HAP-1 (cell line): ENCODE results near the gene GIGYF1.
"Not testable (repeated sequence)": the region's sequence is repeated elsewhere in the genome, so short reads cannot be mapped to it uniquely, and the experiment has no call there.

ENCODE experiments used
- DNase-seq, 2 experiments: peaks; one replicate each; pipeline ENCODE4 v3.0.0-alpha.2; 2016 to 2020; ENCODE audit warnings: low spot score in 2 of 2
- H3K27me3 ChIP-seq: fragments of 250-450 bp; sonication (Bioruptor Pico); 2 replicates; pipeline ENCODE4 v1.5.1; 2020; ENCODE audit warnings: low read depth, mild to moderate bottlenecking, moderate library complexity
- H3K36me3 ChIP-seq: fragments of 250-450 bp; sonication (Bioruptor Pico); replicated peaks from 2 replicates; pipeline ENCODE4 v1.5.1; 2020; ENCODE audit warnings: mild to moderate bottlenecking
- H3K4me1 ChIP-seq: fragments of 250-450 bp; sonication (Bioruptor Pico); 2 replicates; pipeline ENCODE4 v1.5.1; 2020; ENCODE audit warnings: mild to moderate bottlenecking
- H3K4me3 ChIP-seq: fragments of 250-450 bp; sonication (Bioruptor Pico); 2 replicates; pipeline ENCODE4 v1.5.1; 2020; ENCODE audit warnings: mild to moderate bottlenecking, moderate library complexity
- H3K9me3 ChIP-seq: fragments of 250-450 bp; sonication (Bioruptor Pico); 2 replicates; pipeline ENCODE4 v1.5.1; 2020; ENCODE audit warnings: mild to moderate bottlenecking, moderate library complexity
- in situ Hi-C: fragments of 300-500 bp; cut with MboI; formaldehyde crosslinking; loops from 3 replicates; pipeline ENCODE4 v1.14.3; 2020; ENCODE audit warnings: low sequenced_read_pairs, inconsistent platforms, mixed read lengths

GIGYF1 gene, protein sequence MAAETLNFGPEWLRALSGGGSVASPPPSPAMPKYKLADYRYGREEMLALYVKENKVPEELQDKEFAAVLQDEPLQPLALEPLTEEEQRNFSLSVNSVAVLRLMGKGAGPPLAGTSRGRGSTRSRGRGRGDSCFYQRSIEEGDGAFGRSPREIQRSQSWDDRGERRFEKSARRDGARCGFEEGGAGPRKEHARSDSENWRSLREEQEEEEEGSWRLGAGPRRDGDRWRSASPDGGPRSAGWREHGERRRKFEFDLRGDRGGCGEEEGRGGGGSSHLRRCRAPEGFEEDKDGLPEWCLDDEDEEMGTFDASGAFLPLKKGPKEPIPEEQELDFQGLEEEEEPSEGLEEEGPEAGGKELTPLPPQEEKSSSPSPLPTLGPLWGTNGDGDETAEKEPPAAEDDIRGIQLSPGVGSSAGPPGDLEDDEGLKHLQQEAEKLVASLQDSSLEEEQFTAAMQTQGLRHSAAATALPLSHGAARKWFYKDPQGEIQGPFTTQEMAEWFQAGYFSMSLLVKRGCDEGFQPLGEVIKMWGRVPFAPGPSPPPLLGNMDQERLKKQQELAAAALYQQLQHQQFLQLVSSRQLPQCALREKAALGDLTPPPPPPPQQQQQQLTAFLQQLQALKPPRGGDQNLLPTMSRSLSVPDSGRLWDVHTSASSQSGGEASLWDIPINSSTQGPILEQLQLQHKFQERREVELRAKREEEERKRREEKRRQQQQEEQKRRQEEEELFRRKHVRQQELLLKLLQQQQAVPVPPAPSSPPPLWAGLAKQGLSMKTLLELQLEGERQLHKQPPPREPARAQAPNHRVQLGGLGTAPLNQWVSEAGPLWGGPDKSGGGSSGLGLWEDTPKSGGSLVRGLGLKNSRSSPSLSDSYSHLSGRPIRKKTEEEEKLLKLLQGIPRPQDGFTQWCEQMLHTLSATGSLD (N-terminal part only)

DNA sequence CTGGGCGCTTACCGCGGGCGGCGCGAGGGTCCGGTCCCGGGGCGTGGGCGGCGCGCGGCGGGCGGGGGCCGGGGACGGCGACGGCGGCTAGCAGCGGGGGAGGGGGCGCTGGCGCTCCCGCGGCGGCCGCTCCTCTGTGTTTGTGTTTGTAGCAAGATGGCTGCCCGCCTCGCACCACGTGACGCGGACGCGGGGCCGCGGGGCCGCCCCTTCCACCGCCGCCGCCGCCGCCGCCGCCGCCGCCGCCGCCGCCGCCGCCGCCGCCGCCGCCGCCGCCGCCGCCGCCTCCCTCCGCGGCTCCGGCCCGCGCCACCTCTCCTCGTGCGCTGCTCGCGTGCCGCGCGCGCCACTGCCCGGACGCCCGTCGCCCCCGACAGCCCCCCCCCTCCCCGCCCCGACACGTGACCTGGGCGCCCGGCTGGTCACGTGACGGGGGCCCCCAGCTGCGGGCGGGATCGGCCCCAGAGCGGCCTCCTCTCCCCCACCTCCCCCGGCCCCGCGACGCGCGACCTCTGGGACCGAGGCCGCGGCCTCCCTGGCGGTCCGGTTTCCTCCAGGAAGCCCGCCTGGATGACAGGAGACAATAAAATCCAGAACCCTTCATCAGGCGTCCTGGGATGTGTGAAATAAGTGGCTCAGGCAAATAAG is at the start of gene GIGYF1:
Gene GIGYF1, minus strand, starts transcription at position 153 of the 648 bp plus-strand sequence. CDS start 6,012 bp downstream, outside the sequence.
- Histone ChIP-seq H3K27me3 (no peaks in the 10 kb centered on the region), H3K4me1 (peaks cover 21% of the 10 kb centered on the region), H3K36me3 (peaks cover 11% of the 10 kb centered on the region), H3K9me3 (no peaks in the 10 kb centered on the region), H3K4me3 (peak within 1 kb of the TSS; percentile 74)
- peak; percentile 53 to 84 for DNase-seq
- in situ Hi-C loops, result no loop called here

DNA sequence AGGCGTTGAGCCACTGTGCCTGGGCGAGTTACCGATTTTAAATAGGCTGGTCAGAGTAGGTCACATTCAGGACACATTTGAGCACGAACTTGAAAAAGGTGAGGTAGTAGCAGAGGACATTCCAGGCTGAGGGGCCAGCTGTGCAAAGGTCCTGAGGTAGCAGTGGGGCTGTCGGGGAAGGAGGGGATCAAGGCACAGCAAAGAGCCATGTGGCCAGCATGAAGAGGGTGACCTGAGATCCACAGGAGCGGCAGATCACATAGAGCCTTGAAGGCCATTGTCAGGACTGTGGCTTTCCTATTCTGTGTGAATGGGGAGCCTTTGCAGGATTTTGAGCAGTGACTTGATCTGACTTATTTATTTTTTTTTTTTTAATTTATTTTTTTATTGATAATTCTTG is 45.9 kb upstream of the GIGYF1 start:
- Histone ChIP-seq H3K9me3 (no peaks in the 10 kb centered on the region), H3K27me3 (no peaks in the 10 kb centered on the region), H3K36me3 (no peaks in the 10 kb centered on the region), H3K4me3 (no peak overlapping the region), H3K4me1 (no peaks in the 10 kb centered on the region)
- DNase-seq, result no peak
- in situ Hi-C loops, result no loop called here

DNA sequence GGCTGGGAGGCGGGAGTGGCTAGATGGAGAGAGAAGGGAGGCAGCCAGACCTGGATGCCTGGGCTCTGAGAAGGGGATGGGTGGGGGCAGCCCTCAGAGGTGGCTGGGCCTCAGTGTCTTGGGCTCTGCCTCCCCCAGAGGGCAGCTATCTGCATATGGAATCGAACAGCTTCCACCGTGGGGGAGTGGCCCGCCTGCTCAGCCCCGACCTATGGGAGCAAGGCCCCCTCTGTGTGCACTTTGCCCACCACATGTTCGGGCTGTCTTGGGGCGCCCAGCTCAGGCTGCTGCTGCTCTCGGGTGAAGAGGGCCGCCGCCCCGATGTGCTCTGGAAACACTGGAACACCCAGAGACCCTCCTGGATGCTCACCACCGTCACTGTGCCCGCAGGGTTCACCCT is 42.6 kb upstream of the GIGYF1 start:
- Histone ChIP-seq H3K36me3 (no peaks in the 10 kb centered on the region), H3K9me3 (no peaks in the 10 kb centered on the region)
- no peak for DNase-seq

DNA sequence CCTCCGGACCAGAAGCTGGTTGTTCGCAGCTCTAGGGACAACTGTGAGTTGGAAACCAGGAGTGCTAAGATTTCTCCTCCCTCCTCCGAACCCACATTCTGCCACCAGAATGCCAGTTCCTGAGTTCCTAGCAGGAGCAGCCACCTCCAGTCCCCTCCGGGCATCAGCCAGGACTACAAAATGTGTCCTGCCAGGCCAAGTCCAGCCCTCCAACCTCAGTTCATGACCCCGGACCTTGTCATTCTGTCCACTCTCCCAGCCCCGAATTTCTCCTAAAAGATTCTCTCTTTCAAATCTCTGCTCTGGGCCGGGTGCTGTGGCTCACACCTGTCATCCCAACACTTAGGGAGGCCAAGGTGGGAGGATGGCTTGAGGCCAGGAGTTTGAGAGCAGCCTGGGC is 41.7 kb upstream of the GIGYF1 start:
- peaks cover 8% of the 10 kb centered on the region for H3K27me3 ChIP-seq
- DNase-seq, result no peak
- H3K9me3 ChIP-seq, result no peaks in the 10 kb centered on the region
- in situ Hi-C loops, result no loop called here
- no peaks in the 10 kb centered on the region for H3K4me1 ChIP-seq
- no peaks in the 10 kb centered on the region for H3K36me3 ChIP-seq
- no peak overlapping the region for H3K4me3 ChIP-seq

More for the DNA sequence above, 42.6 kb upstream of the GIGYF1 start:
- in situ Hi-C loops, result no loop called here
- H3K4me3 ChIP-seq, result no peak overlapping the region
- no peaks in the 10 kb centered on the region for H3K4me1 ChIP-seq
- H3K27me3 ChIP-seq, result peaks cover 8% of the 10 kb centered on the region

DNA sequence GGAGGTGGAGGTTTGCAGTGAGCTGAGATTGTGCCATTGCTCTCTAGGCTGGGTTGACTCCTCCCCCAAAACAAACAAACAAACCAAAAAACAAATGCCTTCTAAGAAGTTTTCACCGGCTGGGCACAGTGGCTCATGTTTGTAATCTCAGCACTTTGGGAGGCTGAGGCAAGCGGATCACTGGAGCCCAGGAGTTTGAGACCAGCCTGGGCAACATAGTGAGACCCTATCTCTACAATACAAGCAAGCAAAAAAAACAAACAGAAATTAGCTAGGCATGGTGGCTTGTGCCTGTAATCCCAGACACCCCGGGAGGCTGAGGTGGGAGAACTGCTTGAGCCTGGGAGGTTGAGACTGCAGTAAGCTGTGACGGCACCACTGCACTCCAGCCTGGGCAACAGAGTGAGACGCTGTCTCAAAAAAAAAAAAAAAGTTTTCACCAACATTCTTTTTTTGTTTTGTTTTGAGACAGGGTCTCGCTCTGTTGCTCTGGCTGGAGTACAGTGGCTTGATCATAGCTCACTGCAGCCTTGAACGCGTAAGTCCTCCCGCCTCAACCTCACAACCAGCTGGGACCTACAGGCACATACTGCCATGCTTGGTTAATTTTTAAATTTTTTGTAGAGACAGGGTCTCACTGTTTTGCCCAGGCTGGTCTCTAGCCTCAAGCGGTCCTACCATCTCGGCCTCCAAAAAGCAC is 38.0 kb upstream of the GIGYF1 start:
- no peak for DNase-seq
- Histone ChIP-seq H3K9me3 (no peaks in the 10 kb centered on the region), H3K4me3 (no peak overlapping the region), H3K27me3 (peaks cover 8% of the 10 kb centered on the region), H3K36me3 (no peaks in the 10 kb centered on the region), H3K4me1 (no peaks in the 10 kb centered on the region)
- in situ Hi-C loops, result no loop called here

DNA sequence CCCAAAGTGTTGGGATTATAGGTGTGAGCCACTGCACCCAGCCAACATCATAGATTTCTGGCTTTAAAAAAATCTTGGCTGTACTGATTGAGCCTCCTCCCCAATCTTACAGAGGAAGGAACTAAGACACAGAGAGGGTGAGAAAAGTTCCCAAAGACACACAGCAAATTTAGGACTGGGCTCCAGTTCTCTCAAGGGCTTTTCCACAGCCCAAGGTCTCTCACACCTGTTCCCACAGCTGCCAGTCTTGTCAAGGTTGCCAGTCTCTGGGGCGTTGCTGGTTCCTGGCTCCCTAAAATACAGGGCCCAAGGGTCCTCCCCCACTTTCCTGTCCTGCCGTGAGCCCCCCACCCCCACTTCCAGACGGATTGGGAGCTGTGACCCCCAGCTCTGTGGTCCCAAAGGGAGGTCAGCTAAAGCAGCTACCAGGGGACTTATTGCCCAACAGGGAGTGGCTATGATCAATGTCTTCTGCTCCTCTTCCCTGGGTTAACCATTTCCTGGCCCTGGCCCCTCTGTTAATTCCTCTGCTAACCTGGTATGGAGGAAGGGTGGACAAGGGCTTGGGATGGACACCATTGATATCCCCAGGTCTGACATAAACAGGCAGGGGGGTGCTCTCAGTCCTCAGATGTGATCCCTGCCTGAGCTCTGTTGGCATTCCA is 36.2 kb upstream of the GIGYF1 start:
- DNase-seq, result no peak
- Histone ChIP-seq H3K4me1 (peaks cover 5% of the 10 kb centered on the region; the same call in 1 of the 2 replicates), H3K4me3 (no peak overlapping the region), H3K9me3 (no peaks in the 10 kb centered on the region), H3K36me3 (no peaks in the 10 kb centered on the region), H3K27me3 (peaks cover 8% of the 10 kb centered on the region)
- in situ Hi-C loops, result no loop called here

DNA sequence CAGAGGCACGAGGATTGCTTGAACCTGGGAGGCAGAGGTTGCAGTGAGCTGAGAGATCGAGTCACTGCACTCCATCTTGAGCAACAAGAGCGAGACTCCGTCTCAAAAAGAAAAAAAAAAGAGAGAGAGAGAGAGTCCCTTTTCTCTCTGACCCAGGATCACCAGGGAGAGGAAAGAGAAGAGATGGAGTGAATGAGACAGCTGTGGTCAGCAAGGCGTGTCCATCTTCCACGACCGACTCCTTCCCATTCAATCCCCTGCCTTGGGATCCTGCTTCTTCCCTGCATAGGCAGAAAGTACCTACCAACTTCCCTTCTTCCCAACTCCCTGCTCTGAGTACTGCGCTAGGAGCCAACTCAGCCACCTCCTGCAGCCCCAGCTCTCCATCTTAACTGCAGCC is 34.1 kb upstream of the GIGYF1 start:
- in situ Hi-C loops, result no loop called here
- no peaks in the 10 kb centered on the region for H3K36me3 ChIP-seq
- no peak overlapping the region for H3K4me3 ChIP-seq
- H3K9me3 ChIP-seq, result no peaks in the 10 kb centered on the region
- peaks cover 5% of the 10 kb centered on the region; the same call in 1 of the 2 replicates for H3K4me1 ChIP-seq
- no peak for DNase-seq
- H3K27me3 ChIP-seq, result peaks cover 3% of the 10 kb centered on the region

DNA sequence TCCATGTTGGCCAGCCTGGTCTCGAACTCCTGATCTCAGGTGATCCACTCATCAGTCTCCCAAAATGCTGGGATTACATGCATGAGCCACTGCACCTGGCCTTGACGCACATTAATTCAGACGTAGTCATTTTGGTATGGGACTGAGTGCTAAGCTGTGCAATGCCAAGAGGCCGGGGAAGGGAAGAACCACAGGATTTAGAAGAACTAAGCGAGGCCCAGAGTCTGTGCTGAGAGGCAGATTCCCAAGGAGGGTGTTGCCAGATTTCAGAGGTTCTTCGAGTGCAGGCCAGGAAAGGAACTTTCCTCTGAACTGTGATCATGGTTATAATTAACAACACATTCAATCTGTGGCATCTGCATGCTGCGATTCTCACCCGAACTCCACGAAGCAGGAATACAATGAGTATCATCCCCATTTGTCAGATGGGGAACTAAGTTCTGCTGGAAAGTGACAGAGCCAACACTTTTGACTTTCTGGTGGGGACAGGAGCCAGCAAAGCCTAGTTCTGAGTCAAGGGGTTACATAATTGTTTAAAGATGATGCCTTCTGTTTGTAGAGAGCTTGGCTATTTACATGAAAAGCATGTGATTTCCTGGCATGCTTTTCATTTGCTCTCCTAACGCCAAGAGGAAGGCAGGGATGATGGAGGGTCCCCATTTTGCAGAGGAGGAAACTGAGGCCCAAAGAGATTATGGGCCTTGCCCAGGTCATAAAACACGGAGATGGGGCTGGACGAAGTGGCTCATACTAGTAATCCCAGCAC is 33.1 kb upstream of the GIGYF1 start:
- no peaks in the 10 kb centered on the region for H3K36me3 ChIP-seq
- in situ Hi-C loops, result no loop called here
- H3K4me1 ChIP-seq, result peaks cover 5% of the 10 kb centered on the region; the same call in 1 of the 2 replicates
- H3K9me3 ChIP-seq, result no peaks in the 10 kb centered on the region
- H3K27me3 ChIP-seq, result no peaks in the 10 kb centered on the region; the same call in 1 of the 2 replicates
- DNase-seq, result no peak
- no peak overlapping the region for H3K4me3 ChIP-seq

DNA sequence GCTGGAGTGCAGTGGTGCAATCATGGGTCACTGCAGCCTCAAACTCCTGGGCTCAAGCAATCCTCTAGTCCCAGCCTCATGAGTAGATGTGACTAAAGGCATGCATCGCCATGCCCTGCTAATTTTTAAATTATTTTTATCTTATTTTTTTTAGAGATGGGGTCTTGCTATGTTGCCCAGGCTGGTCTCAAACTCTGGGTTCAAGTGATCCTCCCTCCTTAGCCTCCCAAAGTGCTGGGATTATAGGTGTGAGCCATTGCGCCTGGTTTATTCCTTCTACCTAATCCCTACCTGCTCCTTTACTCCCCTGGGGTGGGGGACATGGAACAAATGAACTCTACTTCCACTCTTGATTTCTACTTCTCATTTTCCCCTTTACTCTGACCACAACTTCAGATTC is 30.3 kb upstream of the GIGYF1 start:
- H3K4me1 ChIP-seq, in situ Hi-C loops, H3K36me3 ChIP-seq, H3K27me3 ChIP-seq, DNase-seq, H3K4me3 ChIP-seq, H3K9me3 ChIP-seq: not testable (repeated sequence)

DNA sequence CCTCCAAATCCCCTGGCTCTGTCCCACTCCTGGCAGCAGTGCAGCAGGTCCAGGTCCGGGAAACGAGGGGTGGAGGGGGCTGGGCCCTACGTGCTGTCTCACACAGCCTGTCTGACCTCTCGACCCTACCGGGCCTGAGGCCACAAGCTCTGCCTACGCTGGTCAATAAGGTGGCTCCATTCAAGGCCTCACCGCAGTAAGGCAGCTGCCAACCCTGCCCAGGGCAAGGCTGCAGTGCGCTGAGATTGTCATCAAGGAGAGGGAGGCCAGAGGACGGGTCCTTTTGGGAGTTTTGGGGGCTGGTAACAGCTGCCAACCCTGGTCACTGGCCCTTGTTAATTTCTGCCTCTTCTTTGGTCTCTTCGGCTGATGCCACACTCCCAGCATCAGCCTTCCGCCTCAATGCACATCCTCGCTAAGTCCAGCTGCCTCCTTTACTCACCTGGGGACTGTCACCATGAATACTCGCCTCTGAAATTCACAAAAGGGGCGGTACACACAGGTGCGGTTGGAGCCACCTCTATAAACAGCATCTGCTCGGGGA is 29.8 kb upstream of the GIGYF1 start:
- no peaks in the 10 kb centered on the region for H3K9me3 ChIP-seq
- in situ Hi-C loops, result no loop called here

DNA sequence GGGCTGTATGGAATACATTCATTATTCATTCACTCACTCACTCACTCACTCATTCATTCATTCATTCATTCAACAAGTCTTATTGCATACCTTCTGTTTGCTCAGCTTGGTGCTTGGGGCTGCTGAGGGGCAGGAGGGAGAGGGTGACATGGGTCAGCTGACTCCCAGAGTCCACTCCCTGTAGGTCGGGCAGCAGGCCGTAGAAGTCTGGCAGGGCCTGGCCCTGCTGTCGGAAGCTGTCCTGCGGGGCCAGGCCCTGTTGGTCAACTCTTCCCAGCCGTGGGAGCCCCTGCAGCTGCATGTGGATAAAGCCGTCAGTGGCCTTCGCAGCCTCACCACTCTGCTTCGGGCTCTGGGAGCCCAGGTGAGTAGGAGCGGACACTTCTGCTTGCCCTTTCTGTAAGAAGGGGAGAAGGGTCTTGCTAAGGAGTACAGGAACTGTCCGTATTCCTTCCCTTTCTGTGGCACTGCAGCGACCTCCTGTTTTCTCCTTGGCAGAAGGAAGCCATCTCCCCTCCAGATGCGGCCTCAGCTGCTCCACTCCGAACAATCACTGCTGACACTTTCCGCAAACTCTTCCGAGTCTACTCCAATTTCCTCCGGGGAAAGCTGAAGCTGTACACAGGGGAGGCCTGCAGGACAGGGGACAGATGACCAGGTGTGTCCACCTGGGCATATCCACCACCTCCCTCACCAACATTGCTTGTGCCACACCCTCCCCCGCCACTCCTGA is 28.6 kb upstream of the GIGYF1 start:
- peaks cover 4% of the 10 kb centered on the region; the same call in 1 of the 2 replicates for H3K27me3 ChIP-seq
- peaks cover 5% of the 10 kb centered on the region; the same call in 1 of the 2 replicates for H3K4me1 ChIP-seq
- no peak for DNase-seq
- no peaks in the 10 kb centered on the region for H3K36me3 ChIP-seq
- in situ Hi-C loops, result no loop called here
- H3K4me3 ChIP-seq, result no peak overlapping the region
- H3K9me3 ChIP-seq, result no peaks in the 10 kb centered on the region; the same call in 1 of the 2 replicates

More for the DNA sequence above, 29.8 kb upstream of the GIGYF1 start:
- Histone ChIP-seq H3K36me3 (no peaks in the 10 kb centered on the region), H3K4me3 (no peak overlapping the region), H3K4me1 (peaks cover 5% of the 10 kb centered on the region; the same call in 1 of the 2 replicates), H3K27me3 (peaks cover 4% of the 10 kb centered on the region; the same call in 1 of the 2 replicates)
- DNase-seq, result no peak
